K562 (cell line): ENCODE data around the gene GCC1.

ENCODE experiments used
- ZNF431 ChIP-seq: sonication (generic); formaldehyde crosslinking; IDR thresholded peaks from 2 replicates; pipeline ENCODE4 v1.8.0; 2022; ENCODE audit warnings: mild to moderate bottlenecking, missing genetic modification reagents
- TF ChIP-seq, protein P1 (sequence below): sonication (generic); formaldehyde crosslinking; IDR thresholded peaks from 2 replicates; pipeline ENCODE4 v1.8.0; 2022; ENCODE audit warnings: mild to moderate bottlenecking, missing genetic modification reagents
- TF ChIP-seq, protein P2 (sequence below), 3 experiments: IDR thresholded peaks in 2 of 3; conservative IDR thresholded peaks in 1 of 3; 2 replicates each; pipeline ENCODE4 v1.5.1; 2011 to 2012; ENCODE audit warnings: low read length in 3 of 3, mild to moderate bottlenecking in 3 of 3, control low read depth in 2 of 3, improper control_type of control experiment in 1 of 3, inconsistent platforms in 1 of 3, low read depth in 1 of 3, mixed read lengths in 1 of 3, moderate library complexity in 1 of 3; ENCODE audit not compliant: insufficient read depth in 2 of 3
- TF ChIP-seq, protein P3 (sequence below): sonication (generic); formaldehyde crosslinking; IDR thresholded peaks from 2 replicates; pipeline ENCODE4 v1.8.0; 2022; ENCODE audit warnings: mild to moderate bottlenecking, missing genetic modification reagents, borderline replicate concordance

DNA sequence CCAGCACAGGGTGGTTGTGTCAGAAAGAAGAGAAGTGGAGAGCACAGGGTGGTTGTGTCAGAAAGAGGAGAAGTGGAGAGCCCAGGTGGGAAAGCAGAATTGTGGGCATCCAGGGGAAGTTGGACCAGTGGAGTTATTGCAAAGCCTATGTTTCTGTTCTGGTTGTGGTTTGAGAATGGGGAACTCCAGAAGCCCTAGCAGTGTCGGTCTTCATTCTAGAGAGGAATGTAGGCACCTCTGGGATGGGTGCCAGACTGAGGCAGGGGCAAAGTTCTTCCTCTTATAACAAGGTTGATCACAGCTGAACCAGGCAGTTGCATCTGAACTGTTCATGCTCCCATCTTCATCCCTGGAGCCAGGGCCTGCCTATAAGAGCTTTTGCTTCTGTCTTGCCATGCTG lies 9.1 kb upstream of the GCC1 start:
- TF ChIP-seq ZNF431 (CRISPR knock-in tag), result no peak
- TF ChIP-seq, protein P1, sequence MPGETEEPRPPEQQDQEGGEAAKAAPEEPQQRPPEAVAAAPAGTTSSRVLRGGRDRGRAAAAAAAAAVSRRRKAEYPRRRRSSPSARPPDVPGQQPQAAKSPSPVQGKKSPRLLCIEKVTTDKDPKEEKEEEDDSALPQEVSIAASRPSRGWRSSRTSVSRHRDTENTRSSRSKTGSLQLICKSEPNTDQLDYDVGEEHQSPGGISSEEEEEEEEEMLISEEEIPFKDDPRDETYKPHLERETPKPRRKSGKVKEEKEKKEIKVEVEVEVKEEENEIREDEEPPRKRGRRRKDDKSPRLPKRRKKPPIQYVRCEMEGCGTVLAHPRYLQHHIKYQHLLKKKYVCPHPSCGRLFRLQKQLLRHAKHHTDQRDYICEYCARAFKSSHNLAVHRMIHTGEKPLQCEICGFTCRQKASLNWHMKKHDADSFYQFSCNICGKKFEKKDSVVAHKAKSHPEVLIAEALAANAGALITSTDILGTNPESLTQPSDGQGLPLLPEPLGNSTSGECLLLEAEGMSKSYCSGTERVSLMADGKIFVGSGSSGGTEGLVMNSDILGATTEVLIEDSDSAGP (CRISPR knock-in tag), result no peak
- TF ChIP-seq, protein P2, sequence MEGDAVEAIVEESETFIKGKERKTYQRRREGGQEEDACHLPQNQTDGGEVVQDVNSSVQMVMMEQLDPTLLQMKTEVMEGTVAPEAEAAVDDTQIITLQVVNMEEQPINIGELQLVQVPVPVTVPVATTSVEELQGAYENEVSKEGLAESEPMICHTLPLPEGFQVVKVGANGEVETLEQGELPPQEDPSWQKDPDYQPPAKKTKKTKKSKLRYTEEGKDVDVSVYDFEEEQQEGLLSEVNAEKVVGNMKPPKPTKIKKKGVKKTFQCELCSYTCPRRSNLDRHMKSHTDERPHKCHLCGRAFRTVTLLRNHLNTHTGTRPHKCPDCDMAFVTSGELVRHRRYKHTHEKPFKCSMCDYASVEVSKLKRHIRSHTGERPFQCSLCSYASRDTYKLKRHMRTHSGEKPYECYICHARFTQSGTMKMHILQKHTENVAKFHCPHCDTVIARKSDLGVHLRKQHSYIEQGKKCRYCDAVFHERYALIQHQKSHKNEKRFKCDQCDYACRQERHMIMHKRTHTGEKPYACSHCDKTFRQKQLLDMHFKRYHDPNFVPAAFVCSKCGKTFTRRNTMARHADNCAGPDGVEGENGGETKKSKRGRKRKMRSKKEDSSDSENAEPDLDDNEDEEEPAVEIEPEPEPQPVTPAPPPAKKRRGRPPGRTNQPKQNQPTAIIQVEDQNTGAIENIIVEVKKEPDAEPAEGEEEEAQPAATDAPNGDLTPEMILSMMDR (IDR thresholded peaks at IDR 0.05 in 2 of 3, conservative IDR thresholded peaks at IDR 0.05 in 1 of 3; ENCODE audit: insufficient read depth in 2 of 3, low read depth in 1 of 3, low read length in 3 of 3), result no peak
- TF ChIP-seq, protein P3, sequence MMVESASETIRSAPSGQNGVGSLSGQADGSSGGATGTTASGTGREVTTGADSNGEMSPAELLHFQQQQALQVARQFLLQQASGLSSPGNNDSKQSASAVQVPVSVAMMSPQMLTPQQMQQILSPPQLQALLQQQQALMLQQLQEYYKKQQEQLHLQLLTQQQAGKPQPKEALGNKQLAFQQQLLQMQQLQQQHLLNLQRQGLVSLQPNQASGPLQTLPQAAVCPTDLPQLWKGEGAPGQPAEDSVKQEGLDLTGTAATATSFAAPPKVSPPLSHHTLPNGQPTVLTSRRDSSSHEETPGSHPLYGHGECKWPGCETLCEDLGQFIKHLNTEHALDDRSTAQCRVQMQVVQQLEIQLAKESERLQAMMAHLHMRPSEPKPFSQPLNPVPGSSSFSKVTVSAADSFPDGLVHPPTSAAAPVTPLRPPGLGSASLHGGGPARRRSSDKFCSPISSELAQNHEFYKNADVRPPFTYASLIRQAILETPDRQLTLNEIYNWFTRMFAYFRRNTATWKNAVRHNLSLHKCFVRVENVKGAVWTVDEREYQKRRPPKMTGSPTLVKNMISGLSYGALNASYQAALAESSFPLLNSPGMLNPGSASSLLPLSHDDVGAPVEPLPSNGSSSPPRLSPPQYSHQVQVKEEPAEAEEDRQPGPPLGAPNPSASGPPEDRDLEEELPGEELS (CRISPR knock-in tag), result no peak
